Brain pericyte (primary cell): ENCODE measurements around the gene AIG1.
A peak's percentile ranks its signal among the peaks of the same experiment; 100 is the strongest.
"Not testable (repeated sequence)": the region's sequence is repeated elsewhere in the genome, so short reads cannot be mapped to it uniquely, and the experiment has no call there.

ENCODE experiments used
- DNase-seq: peaks from one replicate; pipeline ENCODE4 v3.0.0-alpha.2; 2012; ENCODE audit warnings: low read depth, low spot score

The AIG1 gene, protein sequence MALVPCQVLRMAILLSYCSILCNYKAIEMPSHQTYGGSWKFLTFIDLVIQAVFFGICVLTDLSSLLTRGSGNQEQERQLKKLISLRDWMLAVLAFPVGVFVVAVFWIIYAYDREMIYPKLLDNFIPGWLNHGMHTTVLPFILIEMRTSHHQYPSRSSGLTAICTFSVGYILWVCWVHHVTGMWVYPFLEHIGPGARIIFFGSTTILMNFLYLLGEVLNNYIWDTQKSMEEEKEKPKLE

DNA sequence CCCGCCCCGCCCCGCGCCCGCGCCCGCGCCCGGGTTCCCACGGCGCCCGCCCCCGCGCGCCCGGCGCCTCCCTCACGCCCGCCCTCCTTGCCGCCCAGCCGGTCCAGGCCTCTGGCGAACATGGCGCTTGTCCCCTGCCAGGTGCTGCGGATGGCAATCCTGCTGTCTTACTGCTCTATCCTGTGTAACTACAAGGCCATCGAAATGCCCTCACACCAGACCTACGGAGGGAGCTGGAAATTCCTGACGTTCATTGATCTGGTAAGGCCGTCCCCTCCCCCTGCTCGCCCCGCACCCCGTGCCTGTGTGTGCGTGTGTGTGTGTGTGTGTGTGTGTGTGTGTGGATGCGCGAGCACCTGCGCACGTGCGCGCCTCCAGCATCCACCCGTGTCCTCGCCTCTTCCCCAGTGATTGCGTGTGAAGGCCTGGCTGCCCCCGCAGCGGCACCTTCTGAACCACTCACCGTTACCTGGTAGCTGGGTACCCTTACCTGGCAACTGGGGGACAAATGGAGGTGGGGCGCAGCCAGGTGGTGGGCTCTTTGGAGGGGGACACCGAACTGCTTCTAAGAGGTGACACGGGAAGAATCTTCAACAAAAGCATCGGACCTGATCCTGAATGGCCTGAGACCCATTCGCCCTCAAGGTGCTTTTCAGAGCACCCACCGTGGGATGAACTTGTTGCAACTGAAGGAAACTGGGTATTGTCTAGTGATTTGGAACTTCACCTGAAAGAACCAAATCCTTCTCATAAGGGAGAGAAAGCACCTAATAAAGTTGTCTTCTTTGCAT, at the start of gene AIG1:
Gene AIG1, plus strand, starts transcription at position 84 of the 791 bp plus-strand sequence. Its CDS starts 37 bp downstream, at position 121.
- DNase-seq: peak; percentile 20

DNA sequence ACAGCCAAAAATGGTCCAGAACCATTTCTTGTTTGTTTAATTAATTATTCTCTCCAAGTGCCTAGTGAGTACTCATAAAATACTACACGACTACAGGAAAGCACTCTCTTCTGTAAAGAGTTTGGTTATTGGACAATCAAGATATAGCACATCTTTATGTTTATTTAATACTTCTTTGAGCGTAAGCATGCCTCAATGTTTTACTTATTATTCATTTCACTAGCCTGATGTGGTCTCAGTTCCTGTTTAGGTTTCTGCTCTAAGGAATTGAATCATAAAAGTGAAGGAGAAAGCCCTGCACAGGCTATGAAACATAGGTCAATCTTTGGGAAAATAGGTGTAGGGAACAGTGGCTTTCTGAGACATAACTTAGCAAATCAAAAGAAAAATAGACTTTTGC, 45.9 kb upstream of the AIG1 start:
- no peak for DNase-seq

DNA sequence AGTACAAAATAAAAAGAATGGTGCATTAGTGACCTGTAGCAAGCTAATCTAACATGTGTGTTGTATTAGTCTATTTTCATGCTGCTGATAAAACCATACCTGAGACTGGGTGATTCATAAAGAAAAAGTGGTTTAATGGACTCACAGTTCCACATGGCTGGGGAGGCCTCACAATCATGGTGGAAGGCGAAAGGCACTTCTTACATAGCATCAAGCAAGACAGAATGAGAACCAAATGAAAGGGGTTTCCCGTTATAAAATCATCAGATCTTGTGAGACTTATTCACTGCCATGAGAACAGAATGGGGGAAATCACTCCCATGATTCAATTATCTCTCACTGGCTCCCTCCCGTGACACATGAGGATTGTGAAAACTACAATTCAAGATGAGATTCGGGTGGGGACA, 45.4 kb upstream of the AIG1 start:
- DNase-seq: no peak

DNA sequence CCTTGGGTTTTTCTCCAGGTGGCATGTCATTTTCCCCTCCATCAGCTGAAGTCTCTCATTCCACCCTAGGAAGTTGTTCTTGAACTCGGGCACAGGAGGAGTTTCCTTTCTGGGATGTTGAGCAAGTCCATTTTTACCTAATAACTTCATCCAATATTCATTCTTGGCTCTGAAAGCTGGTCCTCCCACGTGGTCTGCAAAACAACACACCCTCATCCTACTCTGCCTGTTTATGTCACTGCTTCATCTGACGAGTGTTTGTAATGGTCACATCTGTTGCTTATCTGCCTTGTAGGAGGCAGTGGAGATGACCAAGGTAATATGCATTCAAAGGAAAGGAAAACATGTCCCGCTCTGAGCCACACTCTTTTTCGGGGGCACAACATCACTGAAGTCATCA, 41.7 kb upstream of the AIG1 start:
- no peak for DNase-seq

DNA sequence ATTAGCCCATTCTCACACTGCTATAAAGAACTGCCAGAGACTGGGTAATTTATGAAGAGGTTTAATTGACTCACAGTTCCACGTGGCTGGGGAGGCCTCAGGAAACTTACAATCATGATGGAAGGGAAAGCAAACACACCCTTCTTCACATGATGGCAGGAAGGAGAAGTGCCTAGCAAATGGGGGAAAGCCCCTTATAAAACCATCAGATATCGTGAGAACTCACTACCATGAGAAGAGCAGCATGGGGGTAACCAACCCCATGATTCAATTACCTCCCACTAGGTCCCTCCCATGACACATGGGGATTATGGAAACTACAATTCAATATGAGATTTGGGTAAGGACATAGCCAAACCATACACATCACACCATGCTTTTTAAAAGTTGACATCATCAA, 39.8 kb upstream of the AIG1 start:
- not testable (repeated sequence) for DNase-seq

DNA sequence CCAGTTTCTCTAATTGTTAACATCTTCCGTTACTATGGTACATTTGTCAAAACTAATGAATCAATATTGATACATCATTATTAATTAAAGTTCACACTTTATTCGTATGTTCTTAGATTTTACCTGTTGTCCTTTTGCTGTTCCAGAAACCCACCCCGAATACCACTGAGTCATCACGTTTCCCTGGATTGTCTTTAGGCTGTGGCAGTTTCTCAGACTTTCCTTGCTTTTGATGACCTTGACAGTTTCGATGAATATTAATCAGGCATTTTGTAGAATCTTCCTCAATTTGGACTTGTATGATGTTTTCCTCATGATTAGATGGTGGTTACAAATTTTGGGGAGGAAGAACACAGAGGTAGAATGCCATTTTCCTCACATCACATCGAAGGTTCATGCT, 39.1 kb upstream of the AIG1 start:
- DNase-seq: no peak

DNA sequence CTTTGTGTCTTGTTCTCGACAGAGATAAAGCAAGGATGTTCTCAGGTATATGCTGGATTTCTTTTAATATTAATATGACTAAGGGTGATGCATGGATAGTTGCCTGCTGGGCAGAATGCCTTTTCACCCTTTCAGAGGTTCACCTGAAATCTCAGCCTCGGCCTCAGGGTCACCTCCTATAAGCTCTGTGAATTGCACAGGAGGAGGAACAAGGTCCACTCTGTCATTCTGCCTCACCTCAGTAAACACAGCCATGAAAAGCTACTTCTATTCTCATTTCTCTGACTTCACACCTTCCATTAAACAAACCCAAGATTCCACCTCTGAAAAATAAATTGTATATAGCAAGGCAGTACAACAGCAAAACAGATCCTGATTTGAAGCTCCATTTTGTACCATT, 38.1 kb upstream of the AIG1 start:
- no peak for DNase-seq

DNA sequence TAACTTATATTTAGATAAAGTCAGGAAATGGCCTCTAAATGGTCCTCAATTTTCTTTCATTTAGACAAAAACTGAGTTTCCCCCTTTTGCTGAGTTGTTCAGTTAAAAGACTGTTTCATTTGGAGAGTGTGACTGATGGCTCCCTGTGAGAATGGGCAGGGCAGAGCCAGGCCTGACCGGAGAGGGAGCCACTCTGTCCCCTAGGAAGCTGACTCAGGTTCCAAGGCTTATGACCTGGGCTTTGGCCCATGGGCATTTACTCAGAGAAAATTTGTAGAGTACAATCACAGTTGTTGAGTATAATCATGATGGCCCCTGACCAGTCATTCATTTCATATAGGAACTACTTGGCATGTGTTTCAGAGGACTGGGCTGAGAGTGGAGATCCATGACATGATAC, 37.0 kb upstream of the AIG1 start:
- DNase-seq: no peak

DNA sequence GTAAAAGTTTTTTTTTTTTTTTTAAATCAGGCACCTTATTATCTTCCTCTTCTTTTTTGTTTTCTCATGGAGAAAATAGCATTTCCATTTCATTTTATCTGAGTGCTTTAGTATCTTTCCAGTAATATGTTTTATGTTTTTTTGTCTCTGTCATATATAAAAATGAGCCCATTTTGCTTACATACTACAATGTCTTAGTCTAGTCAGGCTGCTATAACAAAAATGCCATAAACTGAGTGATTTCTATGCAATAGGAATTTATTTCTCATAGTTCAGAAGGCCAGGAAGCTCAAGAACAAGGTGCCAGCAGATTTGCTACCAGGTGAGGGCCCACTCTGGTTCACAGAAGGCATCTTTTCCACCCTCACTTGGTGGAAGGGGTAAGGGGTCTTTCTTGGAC, 35.7 kb upstream of the AIG1 start:
- no peak for DNase-seq

DNA sequence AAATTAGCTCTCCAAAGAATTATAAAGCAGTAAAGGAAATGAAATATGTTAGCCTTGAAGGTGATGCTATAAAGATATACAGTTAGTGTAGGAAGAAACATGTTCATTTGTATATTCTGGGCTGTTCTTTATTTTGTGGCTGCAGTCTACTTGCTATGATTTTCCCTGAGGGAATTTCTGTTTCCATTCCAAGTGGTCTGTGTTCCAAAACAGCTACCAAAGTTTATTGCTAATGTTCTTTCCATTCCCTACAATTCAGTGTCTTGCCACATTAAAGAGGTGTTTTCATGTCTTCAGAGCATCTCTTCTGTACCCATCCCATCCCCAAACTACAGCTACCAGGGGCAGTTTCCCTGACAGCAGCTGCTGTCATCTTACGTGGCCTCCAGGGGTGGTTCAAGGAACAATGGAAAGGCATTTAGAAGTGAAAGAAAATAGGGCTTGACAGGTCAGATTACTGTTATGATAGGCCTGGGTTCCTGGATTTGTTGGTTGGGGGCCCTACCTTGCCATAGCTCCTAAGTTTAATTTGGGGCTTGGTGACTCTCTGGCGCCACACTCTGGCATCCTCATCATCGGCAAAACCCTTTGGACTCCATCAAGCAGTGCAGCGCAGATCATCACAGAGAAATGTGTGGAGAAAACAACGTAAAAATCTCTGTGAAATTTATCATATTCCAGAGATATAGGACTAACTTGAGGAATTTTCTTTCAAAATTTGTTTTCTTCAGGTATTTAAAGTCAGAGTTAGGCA, 33.8 kb upstream of the AIG1 start:
- DNase-seq: no peak

DNA sequence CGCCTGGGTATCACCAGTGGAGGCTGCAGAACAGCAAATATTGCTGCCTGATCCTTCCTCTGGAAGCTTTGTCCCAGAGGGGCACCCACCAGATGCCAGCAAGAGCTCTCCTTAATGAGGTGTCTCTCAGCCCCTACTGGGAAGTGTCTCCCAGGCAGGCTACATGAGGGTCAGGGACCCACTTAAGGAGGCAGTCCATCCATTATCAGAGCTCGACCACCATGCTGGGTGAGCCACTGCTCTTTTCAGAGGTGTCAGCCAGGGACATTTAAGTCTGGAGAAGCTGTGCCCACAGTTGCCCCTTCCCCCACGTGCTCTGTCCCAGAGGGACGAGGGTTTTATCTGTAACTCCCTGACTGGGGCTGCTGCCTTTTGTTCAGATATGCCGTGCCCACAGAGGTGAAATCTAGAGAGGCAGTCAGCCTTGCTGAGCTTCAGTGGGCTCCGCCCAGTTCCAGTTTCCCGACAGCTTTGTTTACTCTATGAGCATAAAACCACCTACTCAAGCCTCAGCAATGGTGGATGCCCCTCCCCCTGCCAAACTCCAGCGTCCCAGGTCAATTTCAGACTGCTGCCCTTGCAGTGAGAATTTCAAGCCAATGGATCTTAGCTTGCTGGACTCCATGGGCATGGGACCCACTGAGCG, 25.9 kb upstream of the AIG1 start:
- DNase-seq: no peak

DNA sequence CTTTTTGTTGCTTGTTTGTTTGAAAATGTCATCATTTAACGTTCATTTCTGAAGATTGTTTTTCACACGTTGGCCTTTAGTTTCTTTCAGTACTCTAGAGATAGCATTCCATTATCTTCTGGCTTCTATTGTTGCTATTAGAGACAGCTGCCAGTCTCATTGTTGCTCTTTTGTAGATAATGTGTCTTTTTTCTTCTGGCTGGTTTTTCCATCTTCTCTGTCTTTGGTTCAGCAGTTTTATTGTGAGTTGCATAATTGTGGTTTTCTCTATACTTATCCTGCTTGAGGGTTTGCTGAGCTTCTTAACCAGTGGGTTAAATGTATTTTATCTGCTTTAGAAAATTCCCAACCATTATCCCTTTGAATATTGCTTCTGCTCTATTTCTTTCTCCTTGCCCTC, 23.2 kb upstream of the AIG1 start:
- no peak for DNase-seq

DNA sequence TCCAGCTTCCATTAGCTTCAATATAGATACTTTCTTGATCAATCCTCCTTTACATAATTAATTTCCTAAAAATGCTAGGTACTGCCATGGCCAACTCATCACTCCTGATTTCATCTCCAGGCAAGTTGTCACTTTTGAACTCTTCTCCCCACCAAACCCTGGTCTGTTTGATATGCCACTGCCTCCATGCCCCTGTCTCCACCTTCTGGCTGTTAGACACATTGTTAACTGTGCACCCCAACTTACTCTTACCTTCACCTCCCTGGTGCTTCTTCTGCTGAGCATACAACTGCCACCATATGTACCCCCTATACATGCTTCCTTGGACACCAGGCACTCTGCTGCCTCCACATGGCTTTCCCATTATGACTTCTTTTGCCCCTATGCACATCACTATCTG, 21.9 kb upstream of the AIG1 start:
- no peak for DNase-seq

DNA sequence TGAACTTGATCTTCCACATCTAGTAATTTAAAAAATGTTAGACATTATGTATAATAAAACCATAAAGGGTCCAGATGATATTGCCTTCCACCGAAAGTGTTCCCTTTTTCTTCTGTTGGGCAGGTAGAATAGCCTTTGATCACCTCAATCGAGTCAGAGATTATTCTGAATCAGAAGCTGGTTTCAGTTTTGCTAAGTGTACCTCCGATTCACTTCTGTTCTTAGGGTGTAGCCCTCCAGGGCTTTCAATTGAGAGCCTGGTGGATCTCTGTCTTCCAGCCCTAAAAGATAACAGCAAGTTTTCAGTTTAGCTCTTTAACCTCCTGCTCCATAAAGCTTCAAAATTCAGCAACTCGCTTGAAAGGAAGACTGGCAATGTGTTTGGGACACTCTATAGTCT, 21.1 kb upstream of the AIG1 start:
- DNase-seq: no peak

DNA sequence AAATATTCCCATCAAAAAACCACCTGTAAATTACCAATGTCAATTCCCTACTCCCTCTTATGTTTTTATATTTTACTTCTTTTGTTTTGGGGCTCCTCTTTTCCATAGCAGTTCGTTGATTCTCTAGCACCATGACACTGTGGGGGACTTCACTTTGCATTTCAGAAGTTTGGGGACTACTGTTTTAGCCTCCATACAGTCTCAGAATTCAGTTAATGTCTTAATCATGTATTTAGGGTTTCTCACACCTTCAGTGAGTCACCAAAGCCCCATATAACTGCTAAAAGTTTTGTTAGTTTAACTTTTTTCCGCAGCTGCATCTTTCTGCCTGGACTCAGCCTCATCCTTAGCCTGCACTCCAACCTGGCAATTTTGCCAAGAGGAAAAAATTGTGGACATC, 20.7 kb upstream of the AIG1 start:
- no peak for DNase-seq

DNA sequence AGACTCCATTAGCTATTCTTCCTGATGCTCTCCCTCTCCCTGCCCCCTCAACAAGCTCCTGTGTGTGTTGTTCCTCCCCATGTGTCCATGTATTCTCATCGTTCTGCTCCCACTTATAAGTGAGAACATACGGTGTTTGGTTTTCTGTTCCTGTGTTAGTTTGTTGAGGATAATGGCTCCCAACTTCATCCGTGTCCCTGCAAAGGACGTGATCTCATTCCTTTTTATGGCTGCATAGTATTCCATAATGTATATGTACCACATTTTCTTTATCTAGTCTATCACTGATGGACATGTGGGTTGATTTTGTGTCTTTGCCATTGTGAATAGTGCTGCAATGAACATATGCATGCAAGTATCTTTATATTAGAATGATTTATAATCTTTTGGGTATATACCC, 16.3 kb upstream of the AIG1 start:
- DNase-seq: not testable (repeated sequence)

DNA sequence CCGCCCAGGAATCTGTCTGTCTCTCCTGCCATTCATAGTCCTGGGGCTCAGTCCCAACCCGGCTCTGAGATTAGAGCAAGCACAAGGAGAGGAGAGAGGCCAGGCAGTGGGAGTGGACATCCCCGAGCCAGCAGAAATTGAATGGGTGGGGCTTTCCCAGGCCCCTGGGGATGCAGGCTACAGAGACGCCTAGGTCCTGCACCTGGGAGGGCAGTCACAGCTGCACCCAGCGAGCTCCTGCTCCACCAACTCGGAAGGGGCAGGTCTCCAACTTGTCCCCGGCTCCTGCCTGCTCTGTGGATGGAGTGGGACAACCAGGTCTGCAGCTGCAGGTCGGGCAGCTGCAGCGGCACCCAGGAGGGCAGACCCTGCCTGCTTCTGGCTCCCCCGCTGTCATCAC, 11.1 kb upstream of the AIG1 start:
- no peak for DNase-seq

DNA sequence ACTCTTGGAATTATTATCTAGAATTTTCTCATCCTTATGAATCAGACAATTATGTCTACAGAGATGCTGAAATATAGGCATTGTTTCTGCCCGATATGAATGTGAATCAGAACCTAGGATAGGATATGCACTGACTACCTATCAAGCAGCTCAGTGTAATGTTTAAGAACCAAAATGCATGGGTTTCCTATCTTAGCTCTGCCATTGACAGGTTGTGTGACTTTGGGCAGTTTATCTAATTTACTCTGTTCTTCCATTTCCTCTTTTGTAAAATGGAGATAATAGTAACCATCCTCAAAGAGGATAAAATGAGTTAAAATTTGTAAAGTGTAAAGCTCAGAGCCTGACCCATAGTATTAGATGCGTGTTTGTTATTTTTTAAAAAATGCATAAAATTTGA, 10.2 kb upstream of the AIG1 start:
- DNase-seq: no peak

DNA sequence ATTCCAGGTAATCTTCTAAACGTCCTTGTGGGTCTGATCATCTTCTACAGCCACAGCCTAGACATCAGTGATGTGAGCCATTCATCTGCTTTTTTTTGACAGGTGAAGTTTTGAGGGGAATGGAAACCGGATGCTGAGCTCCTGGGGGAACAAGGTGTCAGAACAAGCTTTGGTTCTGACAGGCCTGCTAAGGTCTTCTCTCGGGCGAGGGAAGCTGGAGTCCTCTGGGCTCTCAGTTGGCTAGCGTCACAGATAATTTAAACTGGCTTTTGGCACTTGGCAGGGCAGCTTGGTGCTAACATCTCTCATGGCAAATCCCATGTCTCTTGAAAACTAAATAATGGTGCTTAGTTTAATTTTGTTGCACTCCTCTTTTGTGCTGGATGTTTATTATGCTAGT, 8.4 kb upstream of the AIG1 start:
- no peak for DNase-seq

DNA sequence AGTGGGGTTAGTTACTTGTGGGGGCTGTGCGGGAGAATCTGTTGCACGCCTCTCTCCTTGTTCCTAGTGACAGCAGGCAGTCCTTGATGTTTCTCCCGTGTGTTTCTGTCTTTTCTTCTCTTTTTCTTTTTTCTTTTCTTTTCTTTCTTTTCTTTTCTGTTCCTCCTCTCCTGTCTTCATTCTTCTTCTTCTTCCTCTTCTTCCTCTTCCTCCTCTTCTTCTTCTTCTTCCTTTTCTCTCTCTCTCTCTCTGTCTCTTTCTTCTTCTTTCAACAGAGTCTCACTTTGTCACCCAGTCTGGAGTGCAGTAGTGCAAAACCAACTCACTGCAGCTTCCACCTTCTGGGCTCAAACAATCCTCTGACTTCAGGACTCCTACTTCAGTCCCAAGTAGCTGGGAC, 6.8 kb upstream of the AIG1 start:
- DNase-seq: no peak

DNA sequence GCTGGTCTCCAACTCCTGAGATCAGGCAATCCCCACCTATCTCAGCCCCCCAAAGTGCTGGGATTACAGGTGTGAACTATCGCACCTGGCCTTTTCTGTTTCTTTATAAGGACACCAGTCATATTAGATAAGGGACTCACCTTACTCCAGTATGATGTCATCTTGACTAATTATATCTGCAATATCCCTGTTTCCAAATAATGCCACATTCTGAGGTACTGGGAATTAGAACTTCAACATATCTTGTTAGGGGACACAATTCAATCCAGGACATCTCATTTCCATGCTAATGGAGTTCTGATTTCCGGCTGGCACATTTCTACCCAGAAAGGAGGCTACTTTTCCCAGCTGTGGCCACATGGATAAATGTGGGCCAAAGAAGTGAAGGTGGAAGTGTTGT, 6.4 kb upstream of the AIG1 start:
- no peak for DNase-seq

DNA sequence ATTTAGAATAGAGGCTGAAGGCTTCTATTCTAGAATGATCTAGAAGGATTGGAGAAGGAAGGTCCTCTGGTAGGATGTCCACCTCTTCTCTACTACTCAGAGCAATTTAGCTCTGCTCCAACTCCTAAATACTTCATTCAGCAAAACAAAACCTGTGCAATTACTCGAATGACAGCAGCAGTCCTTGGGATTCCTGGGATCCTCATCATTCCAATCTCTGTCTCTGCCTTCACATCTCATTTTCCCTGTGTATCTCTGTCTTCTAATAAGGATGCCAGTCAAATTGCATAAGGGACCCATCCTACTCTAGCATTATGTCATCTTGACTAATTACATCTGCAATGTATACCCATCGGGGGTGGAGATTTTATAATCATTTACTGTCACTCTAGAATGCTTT, 5.5 kb upstream of the AIG1 start:
- DNase-seq: no peak
